ENCODE data around the gene RAD51.
"Not testable (repeated sequence)": the region's sequence is repeated elsewhere in the genome, so short reads cannot be mapped to it uniquely, and the experiment has no call there.

Gene RAD51

GRCh38 chr15:40694688-40695468 is at the start of gene RAD51:
Gene RAD51 (plus strand): TSS chr15:40695174. CDS start chr15:40698759, 3,585 bp downstream.
- DNase-seq: peak; percentile 70 to 87 (median 86)

- DNase-seq: no peak
Observed at GRCh38 chr15:40647523-40647922, 47.5 kb upstream of the RAD51 start.

- DNase-seq: no peak
Observed at GRCh38 chr15:40650479-40650878, 44.5 kb upstream of the RAD51 start.

GRCh38 chr15:40660686-40661085 is 34.3 kb upstream of the RAD51 start:
- DNase-seq: no peak

- DNase-seq: no peak
Observed at GRCh38 chr15:40664909-40665308, 30.1 kb upstream of the RAD51 start.

GRCh38 chr15:40676290-40676689 is 18.7 kb upstream of the RAD51 start:
- not testable (repeated sequence) for DNase-seq

- not testable (repeated sequence) for DNase-seq
Observed at GRCh38 chr15:40676906-40677305, 18.1 kb upstream of the RAD51 start.

GRCh38 chr15:40680151-40680550 is 14.8 kb upstream of the RAD51 start:
- DNase-seq: no peak

GRCh38 chr15:40680959-40681358 is 14.0 kb upstream of the RAD51 start:
- DNase-seq: not testable (repeated sequence)

- no peak for DNase-seq
Observed at GRCh38 chr15:40684381-40684780, 10.6 kb upstream of the RAD51 start.

- DNase-seq: no peak
Observed at GRCh38 chr15:40685376-40685775, 9.6 kb upstream of the RAD51 start.

GRCh38 chr15:40688932-40689799 is 5.8 kb upstream of the RAD51 start:
- no peak for DNase-seq

- DNase-seq: no peak
Observed at GRCh38 chr15:40691737-40692136, 3.2 kb upstream of the RAD51 start.

- DNase-seq: no peak
Observed at GRCh38 chr15:40693904-40694687, 878 bp upstream of the RAD51 start.

- no peak for DNase-seq
Observed at GRCh38 chr15:40695469-40695890, 506 bp downstream of the RAD51 start.

- DNase-seq: no peak
Observed at GRCh38 chr15:40696228-40696627, 1.3 kb downstream of the RAD51 start.

- DNase-seq: no peak
Observed at GRCh38 chr15:40697916-40698315, 2.9 kb downstream of the RAD51 start.

- no peak for DNase-seq
Observed at GRCh38 chr15:40702077-40702476, 7.1 kb downstream of the RAD51 start.

- DNase-seq: no peak
Observed at GRCh38 chr15:40706121-40706520, 11.1 kb downstream of the RAD51 start.

- DNase-seq: no peak
Observed at GRCh38 chr15:40714144-40714543, 19.2 kb downstream of the RAD51 start.

- DNase-seq: no peak
Observed at GRCh38 chr15:40716165-40716564, 21.2 kb downstream of the RAD51 start.

GRCh38 chr15:40721701-40722100 is 26.7 kb downstream of the RAD51 start:
- no peak for DNase-seq

- no peak for DNase-seq
Observed at GRCh38 chr15:40722354-40722753, 27.4 kb downstream of the RAD51 start.

Measured in activated CD4-positive, CD25-positive, alpha-beta regulatory T cell (primary cell).